ENCODE data around the gene CNPY1. TPM values are rescaled to one million over a fixed set of nuclear protein-coding genes. Genes with fewer than 3 reads are reported as not detected.

Gene CNPY1
- total RNA-seq, 1 donor from 2014 or later = not detected

DNA sequence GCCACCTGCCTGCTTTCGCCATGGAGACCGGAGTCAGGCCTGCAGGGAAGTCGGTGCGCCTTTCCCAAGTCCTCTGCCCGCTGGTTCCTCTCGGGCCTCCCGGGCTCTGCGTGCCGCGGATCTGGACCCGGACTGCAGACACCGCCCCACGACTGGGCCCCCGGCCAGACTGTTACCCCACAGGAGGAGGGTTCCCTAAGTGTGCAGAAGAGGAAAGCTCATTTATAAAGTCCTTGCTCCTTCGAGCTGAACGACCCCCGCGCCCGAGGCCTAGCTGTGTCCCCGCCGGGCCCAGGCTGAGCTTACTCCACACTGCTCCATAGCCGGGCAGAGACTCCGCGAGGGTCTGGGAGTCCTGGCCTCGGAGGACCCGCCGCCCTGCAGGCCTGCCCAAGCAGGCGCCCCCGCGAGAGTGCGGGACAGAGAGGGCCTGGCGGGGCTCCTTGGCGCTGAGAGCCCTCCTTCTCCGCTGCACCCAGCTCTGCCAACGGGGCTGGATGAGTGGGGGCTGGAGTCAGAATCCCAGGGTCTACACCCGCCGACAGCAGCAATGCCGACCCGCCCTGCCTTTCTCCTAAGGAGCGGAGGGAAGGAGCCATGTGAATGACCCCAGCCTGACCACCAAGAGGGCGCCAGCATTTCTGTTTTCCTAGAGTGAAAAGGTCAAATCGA, 80.1 kb downstream of the CNPY1 start:
- Mint-ChIP-seq H3K36me3 (no peaks in the 10 kb centered on the region), H3K27me3 (peaks cover 97% of the 10 kb centered on the region), H3K27ac (no peak overlapping the region), H3K9me3 (no peaks in the 10 kb centered on the region), H3K4me3 (peak overlapping the region; percentile 59), H3K4me1 (ENCODE audit: unreplicated experiment) (peaks cover 3% of the 10 kb centered on the region)
- TF ChIP-seq, protein P1, sequence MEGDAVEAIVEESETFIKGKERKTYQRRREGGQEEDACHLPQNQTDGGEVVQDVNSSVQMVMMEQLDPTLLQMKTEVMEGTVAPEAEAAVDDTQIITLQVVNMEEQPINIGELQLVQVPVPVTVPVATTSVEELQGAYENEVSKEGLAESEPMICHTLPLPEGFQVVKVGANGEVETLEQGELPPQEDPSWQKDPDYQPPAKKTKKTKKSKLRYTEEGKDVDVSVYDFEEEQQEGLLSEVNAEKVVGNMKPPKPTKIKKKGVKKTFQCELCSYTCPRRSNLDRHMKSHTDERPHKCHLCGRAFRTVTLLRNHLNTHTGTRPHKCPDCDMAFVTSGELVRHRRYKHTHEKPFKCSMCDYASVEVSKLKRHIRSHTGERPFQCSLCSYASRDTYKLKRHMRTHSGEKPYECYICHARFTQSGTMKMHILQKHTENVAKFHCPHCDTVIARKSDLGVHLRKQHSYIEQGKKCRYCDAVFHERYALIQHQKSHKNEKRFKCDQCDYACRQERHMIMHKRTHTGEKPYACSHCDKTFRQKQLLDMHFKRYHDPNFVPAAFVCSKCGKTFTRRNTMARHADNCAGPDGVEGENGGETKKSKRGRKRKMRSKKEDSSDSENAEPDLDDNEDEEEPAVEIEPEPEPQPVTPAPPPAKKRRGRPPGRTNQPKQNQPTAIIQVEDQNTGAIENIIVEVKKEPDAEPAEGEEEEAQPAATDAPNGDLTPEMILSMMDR (conservative IDR thresholded peaks at IDR 0.05) = no peak
- no peak for DNase-seq (ENCODE audit: extremely low spot score, unreplicated experiment)

DNA sequence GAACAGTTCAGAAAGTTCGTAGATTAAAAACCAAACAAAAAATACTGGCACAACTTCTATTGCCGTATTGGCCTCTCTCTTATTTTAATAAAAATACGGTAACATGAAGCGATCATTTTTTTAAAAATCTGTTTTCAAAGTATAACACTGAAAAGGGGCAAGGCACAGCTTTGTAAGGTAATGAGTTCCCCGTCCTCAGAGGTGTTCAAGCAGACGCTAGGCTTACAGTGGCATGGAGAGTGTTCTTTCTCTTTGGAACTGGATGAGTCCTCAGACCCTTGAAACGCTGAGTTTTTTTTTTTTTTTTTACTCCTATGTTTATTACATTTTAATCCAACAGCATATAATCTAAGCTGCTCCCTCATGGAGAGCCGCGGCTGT, 80.6 kb downstream of the CNPY1 start:
- H3K27me3 Mint-ChIP-seq = peaks cover 97% of the 10 kb centered on the region
- TF ChIP-seq, protein P1 (conservative IDR thresholded peaks at IDR 0.05) = no peak
- H3K27ac Mint-ChIP-seq = no peak overlapping the region
- DNase-seq (ENCODE audit: extremely low spot score, unreplicated experiment) = no peak
- no peaks in the 10 kb centered on the region for H3K9me3 Mint-ChIP-seq
- no peaks in the 10 kb centered on the region for H3K36me3 Mint-ChIP-seq
- H3K4me1 Mint-ChIP-seq (ENCODE audit: unreplicated experiment) = no peaks in the 10 kb centered on the region
- H3K4me3 Mint-ChIP-seq = no peak overlapping the region

DNA sequence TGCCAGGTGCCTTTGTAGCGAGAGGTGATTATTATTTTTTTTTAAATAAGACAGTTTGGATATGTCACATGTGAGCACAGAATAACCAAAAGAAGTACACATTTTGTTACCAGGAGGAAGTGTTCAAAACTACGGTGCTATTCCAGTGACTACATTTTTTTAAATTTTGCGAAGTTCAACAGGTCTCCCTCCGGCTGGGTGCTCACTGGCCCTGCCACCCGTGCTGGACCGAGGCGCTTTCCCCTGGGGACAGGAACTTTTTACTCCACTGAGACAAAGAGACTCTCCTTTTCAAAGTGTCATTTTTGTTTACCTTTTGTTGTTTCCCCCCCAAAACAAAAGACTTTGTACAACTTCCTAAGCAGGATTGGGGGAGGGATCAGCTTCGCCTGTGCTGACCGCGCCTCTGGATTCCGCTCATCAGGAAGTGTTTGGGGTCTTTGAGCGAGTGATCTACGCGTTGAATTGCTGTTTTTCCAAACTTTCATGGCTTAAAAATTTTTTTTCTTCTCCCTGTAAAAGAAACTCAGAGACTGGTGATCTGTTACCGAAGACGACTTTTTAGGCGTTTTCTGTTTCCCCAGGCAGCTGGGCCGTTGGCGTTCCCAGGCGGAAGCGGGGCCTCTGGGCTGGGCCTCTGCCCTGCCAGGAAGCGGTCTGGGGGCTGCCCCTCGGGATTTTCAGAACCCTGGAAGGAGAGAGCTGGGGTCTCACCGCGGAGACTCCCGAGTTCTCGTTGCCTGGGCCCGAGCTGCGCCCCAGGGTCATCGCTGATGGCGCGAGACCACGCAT, 81.2 kb downstream of the CNPY1 start:
- Mint-ChIP-seq H3K4me1 (ENCODE audit: unreplicated experiment) (no peaks in the 10 kb centered on the region), H3K27ac (no peak overlapping the region), H3K36me3 (no peaks in the 10 kb centered on the region), H3K4me3 (no peak overlapping the region), H3K27me3 (peaks cover 97% of the 10 kb centered on the region), H3K9me3 (no peaks in the 10 kb centered on the region)
- DNase-seq (ENCODE audit: extremely low spot score, unreplicated experiment) = no peak
- TF ChIP-seq, protein P1 (conservative IDR thresholded peaks at IDR 0.05) = no peak

DNA sequence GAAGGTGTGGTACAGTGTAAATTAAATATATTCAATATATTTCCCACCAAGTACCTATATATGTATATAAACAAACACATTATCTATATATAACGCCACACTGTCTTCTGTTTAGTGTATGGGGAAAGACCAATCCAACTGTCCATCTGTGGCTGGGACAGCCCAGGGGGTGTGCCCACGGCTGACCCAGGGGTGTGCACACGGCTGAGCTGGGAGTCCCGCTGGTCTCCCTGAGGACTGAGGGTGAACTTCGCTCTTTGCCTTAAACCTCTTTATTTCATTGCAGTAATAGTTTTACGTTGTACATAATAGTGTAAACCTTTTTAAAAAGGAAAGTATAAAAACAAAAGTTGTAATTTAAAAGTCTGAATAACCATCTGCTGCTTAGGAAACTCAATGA, 82.2 kb downstream of the CNPY1 start:
- no peaks in the 10 kb centered on the region for H3K36me3 Mint-ChIP-seq
- peaks cover 97% of the 10 kb centered on the region for H3K27me3 Mint-ChIP-seq
- no peak overlapping the region for H3K4me3 Mint-ChIP-seq
- no peaks in the 10 kb centered on the region for H3K9me3 Mint-ChIP-seq
- TF ChIP-seq, protein P1 (conservative IDR thresholded peaks at IDR 0.05) = no peak
- no peak for DNase-seq (ENCODE audit: extremely low spot score, unreplicated experiment)
- H3K4me1 Mint-ChIP-seq (ENCODE audit: unreplicated experiment) = no peaks in the 10 kb centered on the region
- H3K27ac Mint-ChIP-seq = no peak overlapping the region

DNA sequence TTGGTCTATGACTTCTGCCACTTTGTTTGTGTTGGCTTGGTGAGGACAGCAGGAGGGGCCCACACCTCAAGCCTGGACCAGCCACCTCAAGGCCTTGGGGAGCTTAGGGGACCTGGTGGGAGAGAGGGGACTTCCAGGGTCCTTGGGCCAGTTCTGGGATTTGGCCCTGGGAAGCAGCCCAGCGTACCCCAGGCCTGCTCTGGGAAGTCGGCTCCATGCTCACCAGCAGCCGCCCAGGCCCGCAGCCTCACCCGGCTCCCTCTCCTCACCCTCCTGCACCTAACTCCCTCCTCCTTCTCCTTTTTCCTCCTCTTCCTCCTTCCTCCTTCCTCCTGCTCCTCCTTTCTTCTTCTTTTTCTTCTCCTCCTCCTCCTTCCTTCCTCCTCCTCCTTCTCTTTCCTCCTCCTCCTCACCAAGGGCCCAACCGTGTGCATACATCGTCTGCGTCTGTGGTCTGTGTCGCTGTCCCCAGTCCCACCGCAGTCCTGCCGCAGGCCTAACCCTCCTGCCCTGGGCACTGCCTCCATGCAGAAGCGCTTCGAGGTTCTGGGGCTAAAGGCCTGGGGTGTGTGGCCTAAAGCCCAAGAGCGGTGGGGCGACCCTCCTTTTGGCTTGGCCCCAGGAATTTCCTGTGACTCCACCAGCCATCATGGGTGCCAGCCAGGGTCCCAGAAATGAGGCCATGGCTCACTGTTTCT, 83.1 kb downstream of the CNPY1 start:
- Mint-ChIP-seq H3K27me3 (peaks cover 90% of the 10 kb centered on the region), H3K27ac (no peak overlapping the region), H3K9me3 (no peaks in the 10 kb centered on the region), H3K36me3 (no peaks in the 10 kb centered on the region), H3K4me1 (ENCODE audit: unreplicated experiment) (no peaks in the 10 kb centered on the region), H3K4me3 (no peak overlapping the region)
- TF ChIP-seq, protein P1 (conservative IDR thresholded peaks at IDR 0.05) = no peak
- DNase-seq (ENCODE audit: extremely low spot score, unreplicated experiment) = no peak
